ENCODE measurements around the gene SCLY. TPM values are rescaled to one million over a fixed set of nuclear protein-coding genes. Genes with fewer than 3 reads are reported as not detected.
A peak's percentile ranks its signal among the peaks of the same experiment; 100 is the strongest.

Gene SCLY
- total and polyA plus RNA-seq, 2 of the 13 experiments (the other 11 are each of a cell fraction or from before 2014, with no cell fraction given) = 27.9 to 38.6 TPM

- TF ChIP-seq HES4 (CRISPR knock-in tag; IDR thresholded peaks at IDR 0.05; ENCODE audit: borderline replicate concordance) = no peak
- no peak for TF ChIP-seq ZFP91 (CRISPR knock-in tag; IDR thresholded peaks at IDR 0.05; ENCODE audit: borderline replicate concordance)
- TF ChIP-seq ZNF468 (CRISPR knock-in tag; IDR thresholded peaks at IDR 0.05) = no peak
- peak; percentile 81 for TF ChIP-seq THAP11 (CRISPR knock-in tag; IDR thresholded peaks at IDR 0.05)
- peak; percentile 77 for TF ChIP-seq CREM (IDR thresholded peaks at IDR 0.05)
- no peak for TF ChIP-seq CREM (CRISPR knock-in tag; IDR thresholded peaks at IDR 0.05)
- TF ChIP-seq PLRG1 (conservative IDR thresholded peaks at IDR 0.05) = no peak
- no peak for TF ChIP-seq ZNF333 (CRISPR knock-in tag; IDR thresholded peaks at IDR 0.05; ENCODE audit: borderline replicate concordance)
- TF ChIP-seq AGO2 (optimal IDR thresholded peaks at IDR 0.05; ENCODE audit: low read depth, low read length) = no peak
- TF ChIP-seq ARNT (IDR thresholded peaks at IDR 0.05) = no peak
- no peak for TF ChIP-seq ARNT2 (CRISPR knock-in tag; IDR thresholded peaks at IDR 0.05; ENCODE audit: low read depth)
- peak; percentile 52 for TF ChIP-seq TGIF2 (CRISPR knock-in tag; IDR thresholded peaks at IDR 0.05)
- peak; percentile 98 for TF ChIP-seq ZGPAT (CRISPR knock-in tag; IDR thresholded peaks at IDR 0.05)
- TF ChIP-seq ZNF121 (CRISPR knock-in tag; IDR thresholded peaks at IDR 0.05) = 0 out of 2 replicates have a peak, but pooled peaks have one; percentile 2
- 0 out of 2 replicates have a peak, but pooled peaks have one; percentile 46 for TF ChIP-seq ZBTB34 (CRISPR knock-in tag; IDR thresholded peaks at IDR 0.05)
- TF ChIP-seq ZNF768 (CRISPR knock-in tag; IDR thresholded peaks at IDR 0.05) = no peak
- peak; percentile 82; the same call in 1 of the 2 replicates for TF ChIP-seq DPF2 (CRISPR knock-in tag; IDR thresholded peaks at IDR 0.05; ENCODE audit: borderline replicate concordance, low read depth)
- no peak for TF ChIP-seq ZFP36 (IDR thresholded peaks at IDR 0.05; ENCODE audit: borderline replicate concordance, low read depth, low read length, partially characterized antibody)
- no peak for TF ChIP-seq ZNF879 (CRISPR knock-in tag; IDR thresholded peaks at IDR 0.05)
- peak; percentile 99 for TF ChIP-seq FOXJ3 (CRISPR knock-in tag; IDR thresholded peaks at IDR 0.05; ENCODE audit: borderline replicate concordance)
- TF ChIP-seq TBX2 (CRISPR knock-in tag; IDR thresholded peaks at IDR 0.05; ENCODE audit: borderline replicate concordance) = peak; percentile 61
- TF ChIP-seq HNRNPK (IDR thresholded peaks at IDR 0.05; ENCODE audit: low read depth, low read length, poor library complexity, severe bottlenecking) = no peak
- TF ChIP-seq HNF4A (CRISPR knock-in tag; IDR thresholded peaks at IDR 0.05) = peak; percentile 68
- TF ChIP-seq CENPX (CRISPR knock-in tag; IDR thresholded peaks at IDR 0.05) = no peak
- TF ChIP-seq MEF2D (CRISPR knock-in tag; IDR thresholded peaks at IDR 0.05) = peak; percentile 70; the same call in 1 of the 2 replicates
- TF ChIP-seq ZNF484 (CRISPR knock-in tag; IDR thresholded peaks at IDR 0.05; ENCODE audit: borderline replicate concordance, low read depth) = no peak
- 0 out of 2 replicates have a peak, but pooled peaks have one; percentile 56 for TF ChIP-seq ZNF703 (CRISPR knock-in tag; IDR thresholded peaks at IDR 0.05; ENCODE audit: borderline replicate concordance)
Observed at GRCh38 chr2:238079874-238080327, 19.1 kb downstream of the SCLY start (continued).
